PFSK-1 (cell line): ENCODE results near the gene ZNF688.

Experiments used
- FOXP2 ChIP-seq: optimal IDR thresholded peaks from 2 replicates; pipeline ENCODE3; 2011; ENCODE audit warnings: borderline replicate concordance, control low read depth, inconsistent platforms; ENCODE audit not compliant: insufficient read depth; ENCODE audit errors: extremely low read length, extremely low read depth
- POLR2AphosphoS5 ChIP-seq: IDR thresholded peaks from 2 replicates; pipeline ENCODE4 v1.6.1; 2012; ENCODE audit warnings: low read depth, mild to moderate bottlenecking, control low read depth, low read length, moderate library complexity
- SIN3A ChIP-seq: IDR thresholded peaks from 2 replicates; pipeline ENCODE4 v1.6.1; 2012; ENCODE audit warnings: mild to moderate bottlenecking, low read length, moderate library complexity, borderline replicate concordance; ENCODE audit not compliant: insufficient read depth
- TAF1 ChIP-seq: IDR thresholded peaks from 2 replicates; pipeline ENCODE4 v1.6.1; 2012; ENCODE audit warnings: low read length, control low read depth, borderline replicate concordance; ENCODE audit not compliant: insufficient read depth
- TF ChIP-seq, protein P1 (sequence below), 2 experiments: IDR thresholded peaks; 2 replicates each; pipeline versions ENCODE4 v1.6.1 to v1.8.0; 2011 to 2012; ENCODE audit warnings: low read depth in 2 of 2, low read length in 2 of 2, control low read depth in 1 of 2, inconsistent platforms in 1 of 2, mild to moderate bottlenecking in 1 of 2, moderate library complexity in 1 of 2; ENCODE audit not compliant: insufficient read depth in 1 of 2

The ZNF688 gene

DNA sequence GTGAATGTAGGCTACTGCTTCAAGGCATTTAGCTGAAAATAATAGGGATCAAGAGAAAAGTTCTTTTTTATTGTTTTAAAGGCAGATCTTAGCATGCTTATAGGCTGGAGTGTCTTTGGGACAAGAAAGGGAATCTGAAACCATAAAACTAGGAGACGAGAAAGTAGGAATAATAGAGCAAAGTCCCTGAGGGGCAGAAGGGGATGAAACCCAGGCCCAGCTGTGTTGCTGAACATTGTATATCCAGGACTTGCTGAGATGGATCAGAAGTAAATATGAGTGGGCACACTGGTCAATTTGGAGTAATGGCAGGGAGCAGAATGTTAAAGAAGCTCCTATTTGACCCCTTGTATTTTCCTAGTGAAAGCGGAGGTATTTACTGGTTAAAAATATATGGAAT, 29.4 kb upstream of the ZNF688 start:
- TF ChIP-seq TAF1, result no peak
- no peak for TF ChIP-seq POLR2AphosphoS5
- TF ChIP-seq SIN3A, result no peak
- TF ChIP-seq, protein P1, sequence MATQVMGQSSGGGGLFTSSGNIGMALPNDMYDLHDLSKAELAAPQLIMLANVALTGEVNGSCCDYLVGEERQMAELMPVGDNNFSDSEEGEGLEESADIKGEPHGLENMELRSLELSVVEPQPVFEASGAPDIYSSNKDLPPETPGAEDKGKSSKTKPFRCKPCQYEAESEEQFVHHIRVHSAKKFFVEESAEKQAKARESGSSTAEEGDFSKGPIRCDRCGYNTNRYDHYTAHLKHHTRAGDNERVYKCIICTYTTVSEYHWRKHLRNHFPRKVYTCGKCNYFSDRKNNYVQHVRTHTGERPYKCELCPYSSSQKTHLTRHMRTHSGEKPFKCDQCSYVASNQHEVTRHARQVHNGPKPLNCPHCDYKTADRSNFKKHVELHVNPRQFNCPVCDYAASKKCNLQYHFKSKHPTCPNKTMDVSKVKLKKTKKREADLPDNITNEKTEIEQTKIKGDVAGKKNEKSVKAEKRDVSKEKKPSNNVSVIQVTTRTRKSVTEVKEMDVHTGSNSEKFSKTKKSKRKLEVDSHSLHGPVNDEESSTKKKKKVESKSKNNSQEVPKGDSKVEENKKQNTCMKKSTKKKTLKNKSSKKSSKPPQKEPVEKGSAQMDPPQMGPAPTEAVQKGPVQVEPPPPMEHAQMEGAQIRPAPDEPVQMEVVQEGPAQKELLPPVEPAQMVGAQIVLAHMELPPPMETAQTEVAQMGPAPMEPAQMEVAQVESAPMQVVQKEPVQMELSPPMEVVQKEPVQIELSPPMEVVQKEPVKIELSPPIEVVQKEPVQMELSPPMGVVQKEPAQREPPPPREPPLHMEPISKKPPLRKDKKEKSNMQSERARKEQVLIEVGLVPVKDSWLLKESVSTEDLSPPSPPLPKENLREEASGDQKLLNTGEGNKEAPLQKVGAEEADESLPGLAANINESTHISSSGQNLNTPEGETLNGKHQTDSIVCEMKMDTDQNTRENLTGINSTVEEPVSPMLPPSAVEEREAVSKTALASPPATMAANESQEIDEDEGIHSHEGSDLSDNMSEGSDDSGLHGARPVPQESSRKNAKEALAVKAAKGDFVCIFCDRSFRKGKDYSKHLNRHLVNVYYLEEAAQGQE (IDR thresholded peaks at IDR 0.05; ENCODE audit: insufficient read depth in 1 of 2, low read depth in 2 of 2, low read length in 2 of 2), result no peak
- TF ChIP-seq FOXP2, result no peak

GRCh38 chr16:30600215-30600614, 28.7 kb upstream of the ZNF688 start:
- TF ChIP-seq, protein P1 (IDR thresholded peaks at IDR 0.05; ENCODE audit: insufficient read depth in 1 of 2, low read depth in 2 of 2, low read length in 2 of 2), result no peak
- TF ChIP-seq FOXP2 (no peak), TAF1 (no peak), POLR2AphosphoS5 (no peak), SIN3A (no peak)

GRCh38 chr16:30592871-30593270, 21.4 kb upstream of the ZNF688 start:
- TF ChIP-seq SIN3A, result no peak
- no peak for TF ChIP-seq TAF1
- TF ChIP-seq, protein P1 (IDR thresholded peaks at IDR 0.05; ENCODE audit: insufficient read depth in 1 of 2, low read depth in 2 of 2, low read length in 2 of 2), result no peak
- no peak for TF ChIP-seq FOXP2
- TF ChIP-seq POLR2AphosphoS5, result no peak

- TF ChIP-seq FOXP2 (no peak), POLR2AphosphoS5 (no peak), TAF1 (no peak), SIN3A (no peak)
- TF ChIP-seq, protein P1 (IDR thresholded peaks at IDR 0.05; ENCODE audit: insufficient read depth in 1 of 2, low read depth in 2 of 2, low read length in 2 of 2), result no peak
Observed at GRCh38 chr16:30588651-30589050, 17.1 kb upstream of the ZNF688 start.
